MCF 10A (cell line): ENCODE measurements around the gene NPDC1. TPM values are rescaled to one million over a fixed set of nuclear protein-coding genes. Genes with fewer than 3 reads are reported as not detected.

Experiments used
- BruUV-seq: library from RNA; stranded (reverse); fragments of 400-500 nt; replicated peaks from 2 replicates; lab custom pipeline; 2021; lab: Mats Ljungman, UMichigan
- CTCF ChIA-PET: fragments of 300-600 bp; sonication (Branson Sonifier 250); formaldehyde crosslinking; extraction: SDS; loops from one replicate; lab custom pipeline; 2021; ENCODE audit warnings: antibody characterized with exemption, inconsistent platforms; lab: Yijun Ruan, JAX
- POLR2A ChIA-PET: fragments of 300-600, 350-650 bp; sonication (Branson Sonifier 250); formaldehyde crosslinking; extraction: SDS; loops from one replicate; lab custom pipeline; 2020; ENCODE audit warnings: antibody characterized with exemption, inconsistent platforms; lab: Yijun Ruan, JAX
- DNase-seq: peaks from one replicate; pipeline ENCODE4 v3.0.0-alpha.2; 2018; ENCODE audit not compliant: unreplicated experiment
- H3K27ac Mint-ChIP-seq: one replicate; pipeline ENCODE4 v1.8.0; 2022; ENCODE audit warnings: mild to moderate bottlenecking, low read depth, mixed read lengths; ENCODE audit not compliant: unreplicated experiment
- H3K27me3 Mint-ChIP-seq: one replicate; pipeline ENCODE4 v1.8.0; 2022; ENCODE audit warnings: mixed read lengths; ENCODE audit not compliant: insufficient read depth, unreplicated experiment
- H3K36me3 Mint-ChIP-seq: one replicate; pipeline ENCODE4 v1.8.0; 2022; ENCODE audit warnings: mild to moderate bottlenecking, moderate library complexity, mixed read lengths; ENCODE audit not compliant: insufficient read depth, unreplicated experiment
- H3K4me1 Mint-ChIP-seq: one replicate; pipeline ENCODE4 v1.8.0; 2022; ENCODE audit warnings: mixed read lengths; ENCODE audit not compliant: insufficient read depth, unreplicated experiment
- H3K4me3 Mint-ChIP-seq: one replicate; pipeline ENCODE4 v1.8.0; 2022; ENCODE audit warnings: mild to moderate bottlenecking, moderate library complexity, mixed read lengths; ENCODE audit not compliant: unreplicated experiment
- H3K9me3 Mint-ChIP-seq: one replicate; pipeline ENCODE4 v1.8.0; 2022; ENCODE audit warnings: mixed read lengths; ENCODE audit not compliant: unreplicated experiment
- CTCF ChIP-seq: fragments of 200-600 bp; IDR thresholded peaks from one replicate; pipeline ENCODE4 v1.8.0; 2022; ENCODE audit warnings: antibody characterized with exemption, mild to moderate bottlenecking; ENCODE audit not compliant: unreplicated experiment
- intact Hi-C: fragments of 100-400 bp; cut with micrococcal nuclease; formaldehyde crosslinking; loops from 2 replicates; pipeline ENCODE4 v1.14.1; 2022
- total RNA-seq: library from RNA; stranded (reverse); gene quantifications from 2 replicates; pipeline ENCODE4 v1.2.3, GENCODE V29; 2022

The NPDC1 gene
- total RNA-seq, 1 experiment from 2014 or later, result 161 TPM

GRCh38 chr9:137068539-137069507, 22.8 kb upstream of the NPDC1 start:
- intact Hi-C loops, result no loop called here
- CTCF ChIA-PET, result interaction anchor here (0.6 to 10.9 kb wide), 19 partner anchors 8 to 303 kb away, joined by 3 to 170 read pairs (median 4); partner anchors contain the start of genes ABCA2, FUT7, NPDC1 and UAP1L1
- no TSS peak for BruUV-seq
- no peak for TF ChIP-seq CTCF
- Mint-ChIP-seq H3K9me3 (no peaks in the 10 kb centered on the region), H3K4me1 (peaks cover 16% of the 10 kb centered on the region), H3K27ac (no peak overlapping the region), H3K27me3 (no peaks in the 10 kb centered on the region), H3K36me3 (no peaks in the 10 kb centered on the region), H3K4me3 (peak overlapping the region; percentile 40)
- POLR2A ChIA-PET, result interaction anchor here (0.7 to 3.3 kb wide), 10 partner anchors 8 to 22 kb away, joined by 3 to 22 read pairs (median 8); partner anchors contain the start of genes MAN1B1 and NPDC1
- DNase-seq, result no peak

GRCh38 chr9:137067860-137068538, 22.0 kb upstream of the NPDC1 start:
- ChIA-PET CTCF (interaction anchor here (0.6 to 10.9 kb wide), 21 partner anchors 9 to 1026 kb away, joined by 3 to 170 read pairs (median 4); partner anchors contain the start of genes ABCA2, FUT7, NPDC1 and UAP1L1), POLR2A (interaction anchor here (0.7 to 2.6 kb wide), 8 partner anchors 9 to 268 kb away, joined by 3 to 19 read pairs (median 4); partner anchors contain the start of genes MAN1B1 and NPDC1)
- Mint-ChIP-seq H3K9me3 (no peaks in the 10 kb centered on the region), H3K36me3 (no peaks in the 10 kb centered on the region), H3K27ac (no peak overlapping the region), H3K4me1 (peaks cover 17% of the 10 kb centered on the region), H3K27me3 (no peaks in the 10 kb centered on the region), H3K4me3 (peak overlapping the region; percentile 14)
- DNase-seq, result peak; percentile 91
- intact Hi-C loops, result no loop called here
- TF ChIP-seq CTCF, result peak; percentile 66
- BruUV-seq, result no TSS peak

GRCh38 chr9:137066096-137066861, 20.3 kb upstream of the NPDC1 start:
- Mint-ChIP-seq H3K36me3 (no peaks in the 10 kb centered on the region), H3K4me1 (peaks cover 22% of the 10 kb centered on the region), H3K27ac (no peak overlapping the region), H3K4me3 (no peak overlapping the region), H3K9me3 (no peaks in the 10 kb centered on the region), H3K27me3 (no peaks in the 10 kb centered on the region)
- no peak for TF ChIP-seq CTCF
- CTCF ChIA-PET, result interaction anchor here (0.6 to 10.9 kb wide), 10 partner anchors 8 to 272 kb away, joined by 3 to 170 read pairs (median 14); partner anchors contain the start of genes ABCA2, FUT7, MAN1B1 and NPDC1
- POLR2A ChIA-PET, result interaction anchor here (1.5 to 2.6 kb wide), 2 partner anchors 20 to 160 kb away, joined by 4 to 19 read pairs; partner anchors contain the start of gene NPDC1
- intact Hi-C loops, result no loop called here
- BruUV-seq, result no TSS peak
- no peak for DNase-seq
